Activated CD8-positive, alpha-beta memory T cell treated with anti-CD3 and anti-CD28 coated beads for 24 hours (primary cell): ENCODE measurements around the gene KRTAP19-3.
"Not testable (repeated sequence)": the region's sequence is repeated elsewhere in the genome, so short reads cannot be mapped to it uniquely, and the experiment has no call there.

ENCODE experiments used
- DNase-seq: peaks from one replicate; pipeline ENCODE4 v3.0.0-alpha.2; 2020

Gene KRTAP19-3

GRCh38 chr21:30491963-30492428 lies at the start of gene KRTAP19-3:
KRTAP19-3 (minus strand) TSS chr21:30492013; CDS start chr21:30491957, 56 bp downstream.
- DNase-seq: no peak

GRCh38 chr21:30518876-30519275 lies 27.1 kb upstream of the KRTAP19-3 start:
- DNase-seq: no peak

- DNase-seq: no peak
Observed at GRCh38 chr21:30515681-30516080, 23.9 kb upstream of the KRTAP19-3 start.

- not testable (repeated sequence) for DNase-seq
Observed at GRCh38 chr21:30505621-30506205, 13.9 kb upstream of the KRTAP19-3 start.

- DNase-seq: no peak
Observed at GRCh38 chr21:30502041-30502440, 10.2 kb upstream of the KRTAP19-3 start, which contains the start of gene KRTAP19-5. KRTAP19-5 (minus strand) TSS chr21:30502141; CDS start chr21:30502090, 51 bp downstream.

- no peak for DNase-seq
Observed at GRCh38 chr21:30497065-30497464, 5.3 kb upstream of the KRTAP19-3 start, which contains the start of gene KRTAP19-4. KRTAP19-4 (minus strand) TSS chr21:30497165; CDS start chr21:30497110, 55 bp downstream.

GRCh38 chr21:30487336-30487735 lies 4.5 kb downstream of the KRTAP19-3 start, which contains the start of gene KRTAP19-2:
KRTAP19-2 (minus strand) TSS chr21:30487436; CDS start chr21:30487348, 88 bp downstream.
- DNase-seq: no peak

GRCh38 chr21:30486180-30486579 lies 5.6 kb downstream of the KRTAP19-3 start:
- DNase-seq: no peak

- no peak for DNase-seq
Observed at GRCh38 chr21:30482130-30482529, 9.7 kb downstream of the KRTAP19-3 start.

- DNase-seq: no peak
Observed at GRCh38 chr21:30480145-30480544, 11.7 kb downstream of the KRTAP19-3 start, which contains the start of gene KRTAP19-1. KRTAP19-1 (minus strand) TSS chr21:30480367; CDS start chr21:30480317, 50 bp downstream.

- DNase-seq: no peak
Observed at GRCh38 chr21:30479259-30479658, 12.6 kb downstream of the KRTAP19-3 start.

GRCh38 chr21:30478004-30478403 lies 13.8 kb downstream of the KRTAP19-3 start:
- no peak for DNase-seq

- no peak for DNase-seq
Observed at GRCh38 chr21:30468900-30469714, 22.7 kb downstream of the KRTAP19-3 start.

- DNase-seq: no peak
Observed at GRCh38 chr21:30463713-30464112, 28.1 kb downstream of the KRTAP19-3 start.

- no peak for DNase-seq
Observed at GRCh38 chr21:30448514-30448913, 43.3 kb downstream of the KRTAP19-3 start.

- DNase-seq: no peak
Observed at GRCh38 chr21:30447056-30447455, 44.8 kb downstream of the KRTAP19-3 start.

- no peak for DNase-seq
Observed at GRCh38 chr21:30444204-30444603, 47.6 kb downstream of the KRTAP19-3 start.

- no peak for DNase-seq
Observed at GRCh38 chr21:30443226-30443625, 48.6 kb downstream of the KRTAP19-3 start.
